Measurements from ENCODE around the gene MAML2. TPM values are rescaled to one million over a fixed set of nuclear protein-coding genes. Genes with fewer than 3 reads are reported as not detected.

The MAML2 gene
- total and polyA plus RNA-seq, 4 donors, result 0.56 to 2.1 (median 1.4) TPM

DNA sequence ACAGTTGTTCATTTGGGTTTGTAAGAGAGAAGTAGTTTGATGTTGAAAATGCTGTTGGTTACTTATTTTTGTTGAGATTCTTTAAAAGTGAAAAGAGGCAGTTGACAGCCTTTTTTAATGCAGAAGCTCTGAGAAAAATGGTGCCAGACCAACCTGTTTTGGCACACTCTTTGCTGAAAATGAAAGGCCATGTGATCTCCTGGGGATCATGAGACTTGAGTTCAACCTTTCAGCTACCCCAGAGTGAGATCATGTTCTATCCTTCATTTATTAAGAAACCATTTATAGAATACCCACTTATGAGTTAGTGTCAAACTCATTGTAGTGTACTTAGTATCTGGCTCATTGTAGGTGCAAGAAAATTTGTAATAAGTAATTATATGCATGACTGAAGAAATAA is 196.2 kb downstream of the MAML2 start:
- Histone ChIP-seq H3K4me3 (ENCODE audit: low read depth in 1 of 3, low read length in 3 of 3) (no peak overlapping the region), H3K4me1 (ENCODE audit: control insufficient read depth in 4 of 4, insufficient read depth in 4 of 4, low read length in 3 of 4) (no peaks in the 10 kb centered on the region), H3K36me3 (ENCODE audit: control insufficient read depth in 4 of 4, insufficient read depth in 3 of 4, low read depth in 1 of 4, low read length in 3 of 4) (no peaks in the 10 kb centered on the region), H3K9me3 (ENCODE audit: control insufficient read depth in 4 of 4, low read length in 3 of 4) (no peaks in the 10 kb centered on the region), H3K9ac (ENCODE audit: low read depth in 1 of 2, low read length in 2 of 2) (no peak overlapping the region), H3K27me3 (ENCODE audit: control insufficient read depth in 4 of 4, insufficient read depth in 4 of 4, low read length in 3 of 4) (no peaks in the 10 kb centered on the region), H3K27ac (ENCODE audit: low read depth in 1 of 2, low read length in 2 of 2) (no peak overlapping the region)
- no peak for DNase-seq (ENCODE audit: low spot score)
- TF ChIP-seq, protein P1, sequence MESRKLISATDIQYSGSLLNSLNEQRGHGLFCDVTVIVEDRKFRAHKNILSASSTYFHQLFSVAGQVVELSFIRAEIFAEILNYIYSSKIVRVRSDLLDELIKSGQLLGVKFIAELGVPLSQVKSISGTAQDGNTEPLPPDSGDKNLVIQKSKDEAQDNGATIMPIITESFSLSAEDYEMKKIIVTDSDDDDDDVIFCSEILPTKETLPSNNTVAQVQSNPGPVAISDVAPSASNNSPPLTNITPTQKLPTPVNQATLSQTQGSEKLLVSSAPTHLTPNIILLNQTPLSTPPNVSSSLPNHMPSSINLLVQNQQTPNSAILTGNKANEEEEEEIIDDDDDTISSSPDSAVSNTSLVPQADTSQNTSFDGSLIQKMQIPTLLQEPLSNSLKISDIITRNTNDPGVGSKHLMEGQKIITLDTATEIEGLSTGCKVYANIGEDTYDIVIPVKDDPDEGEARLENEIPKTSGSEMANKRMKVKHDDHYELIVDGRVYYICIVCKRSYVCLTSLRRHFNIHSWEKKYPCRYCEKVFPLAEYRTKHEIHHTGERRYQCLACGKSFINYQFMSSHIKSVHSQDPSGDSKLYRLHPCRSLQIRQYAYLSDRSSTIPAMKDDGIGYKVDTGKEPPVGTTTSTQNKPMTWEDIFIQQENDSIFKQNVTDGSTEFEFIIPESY (IDR thresholded peaks at IDR 0.05), result no peak
- no peak for TF ChIP-seq RXRA (IDR thresholded peaks at IDR 0.05)
- no peak for TF ChIP-seq TAF1 (conservative IDR thresholded peaks at IDR 0.05)
- TF ChIP-seq NR2F2 (IDR thresholded peaks at IDR 0.05), result no peak
- no peak for TF ChIP-seq FOXA1 (IDR thresholded peaks at IDR 0.05)
- no peak for TF ChIP-seq YY1 (IDR thresholded peaks at IDR 0.05)
- TF ChIP-seq, protein P2, sequence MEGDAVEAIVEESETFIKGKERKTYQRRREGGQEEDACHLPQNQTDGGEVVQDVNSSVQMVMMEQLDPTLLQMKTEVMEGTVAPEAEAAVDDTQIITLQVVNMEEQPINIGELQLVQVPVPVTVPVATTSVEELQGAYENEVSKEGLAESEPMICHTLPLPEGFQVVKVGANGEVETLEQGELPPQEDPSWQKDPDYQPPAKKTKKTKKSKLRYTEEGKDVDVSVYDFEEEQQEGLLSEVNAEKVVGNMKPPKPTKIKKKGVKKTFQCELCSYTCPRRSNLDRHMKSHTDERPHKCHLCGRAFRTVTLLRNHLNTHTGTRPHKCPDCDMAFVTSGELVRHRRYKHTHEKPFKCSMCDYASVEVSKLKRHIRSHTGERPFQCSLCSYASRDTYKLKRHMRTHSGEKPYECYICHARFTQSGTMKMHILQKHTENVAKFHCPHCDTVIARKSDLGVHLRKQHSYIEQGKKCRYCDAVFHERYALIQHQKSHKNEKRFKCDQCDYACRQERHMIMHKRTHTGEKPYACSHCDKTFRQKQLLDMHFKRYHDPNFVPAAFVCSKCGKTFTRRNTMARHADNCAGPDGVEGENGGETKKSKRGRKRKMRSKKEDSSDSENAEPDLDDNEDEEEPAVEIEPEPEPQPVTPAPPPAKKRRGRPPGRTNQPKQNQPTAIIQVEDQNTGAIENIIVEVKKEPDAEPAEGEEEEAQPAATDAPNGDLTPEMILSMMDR (IDR thresholded peaks at IDR 0.05; ENCODE audit: low read depth, low read length, missing input control), result no peak
- TF ChIP-seq FOXA2 (IDR thresholded peaks at IDR 0.05), result no peak
- TF ChIP-seq GABPA (IDR thresholded peaks at IDR 0.05 in 1 of 2, conservative IDR thresholded peaks at IDR 0.05 in 1 of 2), result no peak
- no peak for TF ChIP-seq HNF4A (conservative IDR thresholded peaks at IDR 0.05)
- TF ChIP-seq SP1 (IDR thresholded peaks at IDR 0.05), result no peak
- no peak for TF ChIP-seq REST (IDR thresholded peaks at IDR 0.05)
- TF ChIP-seq JUND (IDR thresholded peaks at IDR 0.05), result no peak
- TF ChIP-seq, protein P3, sequence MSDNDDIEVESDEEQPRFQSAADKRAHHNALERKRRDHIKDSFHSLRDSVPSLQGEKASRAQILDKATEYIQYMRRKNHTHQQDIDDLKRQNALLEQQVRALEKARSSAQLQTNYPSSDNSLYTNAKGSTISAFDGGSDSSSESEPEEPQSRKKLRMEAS (IDR thresholded peaks at IDR 0.05), result no peak
- TF ChIP-seq, protein P4, sequence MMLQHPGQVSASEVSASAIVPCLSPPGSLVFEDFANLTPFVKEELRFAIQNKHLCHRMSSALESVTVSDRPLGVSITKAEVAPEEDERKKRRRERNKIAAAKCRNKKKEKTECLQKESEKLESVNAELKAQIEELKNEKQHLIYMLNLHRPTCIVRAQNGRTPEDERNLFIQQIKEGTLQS (IDR thresholded peaks at IDR 0.05), result no peak

GRCh38 chr11:96145163-96145585 is 197.8 kb downstream of the MAML2 start:
- no peak for DNase-seq (ENCODE audit: low spot score)

More at GRCh38 chr11:96145163-96145585, 197.8 kb downstream of the MAML2 start:
- Histone ChIP-seq H3K27me3 (ENCODE audit: control insufficient read depth in 4 of 4, insufficient read depth in 4 of 4, low read length in 3 of 4) (no peaks in the 10 kb centered on the region), H3K4me1 (ENCODE audit: control insufficient read depth in 4 of 4, insufficient read depth in 4 of 4, low read length in 3 of 4) (no peaks in the 10 kb centered on the region), H3K9ac (ENCODE audit: low read depth in 1 of 2, low read length in 2 of 2) (no peak overlapping the region), H3K36me3 (ENCODE audit: control insufficient read depth in 4 of 4, insufficient read depth in 3 of 4, low read depth in 1 of 4, low read length in 3 of 4) (no peaks in the 10 kb centered on the region), H3K4me3 (ENCODE audit: low read depth in 1 of 3, low read length in 3 of 3) (no peak overlapping the region), H3K9me3 (ENCODE audit: control insufficient read depth in 4 of 4, low read length in 3 of 4) (no peaks in the 10 kb centered on the region), H3K27ac (ENCODE audit: low read depth in 1 of 2, low read length in 2 of 2) (no peak overlapping the region)
- TF ChIP-seq, protein P2 (IDR thresholded peaks at IDR 0.05; ENCODE audit: low read depth, low read length, missing input control), result no peak
- TF ChIP-seq FOXA2 (IDR thresholded peaks at IDR 0.05), result no peak
- TF ChIP-seq NR2F2 (IDR thresholded peaks at IDR 0.05), result no peak
- TF ChIP-seq TAF1 (conservative IDR thresholded peaks at IDR 0.05), result no peak
- TF ChIP-seq JUND (IDR thresholded peaks at IDR 0.05), result no peak
- TF ChIP-seq HNF4A (conservative IDR thresholded peaks at IDR 0.05), result no peak
- no peak for TF ChIP-seq EGR1 (IDR thresholded peaks at IDR 0.05; ENCODE audit: low read depth in 2 of 2)
- TF ChIP-seq GABPA (IDR thresholded peaks at IDR 0.05 in 1 of 2, conservative IDR thresholded peaks at IDR 0.05 in 1 of 2), result no peak
- TF ChIP-seq RXRA (IDR thresholded peaks at IDR 0.05), result no peak
- TF ChIP-seq, protein P3 (IDR thresholded peaks at IDR 0.05), result no peak
- 60% methylated on average over 4 of the region's 4 CpGs for WGBS

Data from liver (tissue), 9 donors.